Measurements from ENCODE around the gene VCAN.

The VCAN gene

GRCh38 chr5:83472508-83473345 lies 1.2 kb downstream of the VCAN start:
- DNase-seq (ENCODE audit: extremely low read depth, low read depth) = no peak
- no peak for TF ChIP-seq CTCF (IDR thresholded peaks at IDR 0.05; ENCODE audit: low read depth, low read length, missing control alignments)
- H3K4me3 ChIP-seq (replicated peaks; ENCODE audit: low read depth, low read length) = peak overlapping the region; percentile 78

GRCh38 chr5:83473346-83474160 lies 2.0 kb downstream of the VCAN start:
- peak; percentile 95 for DNase-seq (ENCODE audit: extremely low read depth, low read depth)
- peak overlapping the region; percentile 78 for H3K4me3 ChIP-seq (replicated peaks; ENCODE audit: low read depth, low read length)
- TF ChIP-seq CTCF (IDR thresholded peaks at IDR 0.05; ENCODE audit: low read depth, low read length, missing control alignments) = peak; percentile 92

- peak; percentile 79 for DNase-seq (ENCODE audit: extremely low read depth, low read depth)
- peak overlapping the region; percentile 78 for H3K4me3 ChIP-seq (replicated peaks; ENCODE audit: low read depth, low read length)
- TF ChIP-seq CTCF (IDR thresholded peaks at IDR 0.05; ENCODE audit: low read depth, low read length, missing control alignments) = no peak
These were observed 2.7 kb downstream of the VCAN start for GRCh38 chr5:83474161-83474796.

GRCh38 chr5:83474991-83475390 lies 3.4 kb downstream of the VCAN start:
- TF ChIP-seq CTCF (IDR thresholded peaks at IDR 0.05; ENCODE audit: low read depth, low read length, missing control alignments) = no peak
- peak overlapping the region; percentile 78 for H3K4me3 ChIP-seq (replicated peaks; ENCODE audit: low read depth, low read length)
- no peak for DNase-seq (ENCODE audit: extremely low read depth, low read depth)

- TF ChIP-seq CTCF (IDR thresholded peaks at IDR 0.05; ENCODE audit: low read depth, low read length, missing control alignments) = no peak
- peak; percentile 42 for DNase-seq (ENCODE audit: extremely low read depth, low read depth)
- H3K4me3 ChIP-seq (replicated peaks; ENCODE audit: low read depth, low read length) = peak overlapping the region; percentile 78
These were observed 3.9 kb downstream of the VCAN start for GRCh38 chr5:83475391-83475863.

GRCh38 chr5:83475935-83476814 lies 4.6 kb downstream of the VCAN start:
- no peak for TF ChIP-seq CTCF (IDR thresholded peaks at IDR 0.05; ENCODE audit: low read depth, low read length, missing control alignments)
- no peak overlapping the region for H3K4me3 ChIP-seq (replicated peaks; ENCODE audit: low read depth, low read length)
- DNase-seq (ENCODE audit: extremely low read depth, low read depth) = no peak
